CD4-positive, CD25-positive, alpha-beta regulatory T cell (primary cell): Measurements from ENCODE around the gene SAMD5. TPM values are rescaled to one million over a fixed set of nuclear protein-coding genes. Genes with fewer than 3 reads are reported as not detected.

Source experiments
- ATAC-seq, 2 donors: fragments of 150-1000 bp; cut with Tn5 transposase; one replicate each; pipeline ENCODE4 v1.10.0; 2021; ENCODE audit warnings: low read depth in 2 of 2, moderate number of reproducible peaks in 2 of 2, moderate library complexity in 1 of 2
- DNase-seq, 3 donors: peaks; one replicate each; pipeline versions ENCODE4 v3.0.0 to v3.0.0-alpha.2; 2012 to 2022; ENCODE audit warnings: mixed read lengths in 1 of 3
- H3K27ac ChIP-seq: one replicate; pipeline ENCODE4 v1.7.0; 2013; ENCODE audit warnings: mild to moderate bottlenecking, low read length; ENCODE audit not compliant: insufficient read depth, poor library complexity, severe bottlenecking
- H3K27me3 ChIP-seq: one replicate; pipeline ENCODE4 v1.7.0; 2013; ENCODE audit warnings: low read length; ENCODE audit not compliant: control insufficient read depth, insufficient read depth
- H3K36me3 ChIP-seq: one replicate; pipeline ENCODE4 v1.7.0; 2013; ENCODE audit warnings: mild to moderate bottlenecking, low read length, moderate library complexity; ENCODE audit not compliant: control insufficient read depth, insufficient read depth
- H3K4me1 ChIP-seq: 2 replicates; pipeline ENCODE4 v1.7.0; 2013; ENCODE audit warnings: mild to moderate bottlenecking, low read length; ENCODE audit not compliant: insufficient read depth, control insufficient read depth, poor library complexity, severe bottlenecking
- H3K4me3 ChIP-seq: one replicate; pipeline ENCODE4 v1.7.0; 2013; ENCODE audit warnings: low read depth, mild to moderate bottlenecking, low read length, moderate library complexity
- H3K9me3 ChIP-seq, 2 experiments: 1 replicate in 1 of 2; 2 replicates in 1 of 2; pipeline ENCODE4 v1.7.0; 2013; ENCODE audit warnings: low read length in 2 of 2, mild to moderate bottlenecking in 1 of 2, moderate library complexity in 1 of 2; ENCODE audit not compliant: control insufficient read depth in 2 of 2
- H3K27ac Mint-ChIP-seq, 3 donors: one replicate each; pipeline ENCODE4 v1.8.0; 2020 to 2022; ENCODE audit warnings: mild to moderate bottlenecking in 3 of 3, mixed read lengths in 3 of 3, moderate library complexity in 2 of 3
- H3K27me3 Mint-ChIP-seq: one replicate; pipeline ENCODE4 v1.8.0; 2022; ENCODE audit warnings: mild to moderate bottlenecking, mixed read lengths
- H3K36me3 Mint-ChIP-seq: one replicate; pipeline ENCODE4 v1.8.0; 2020; ENCODE audit warnings: mixed read lengths
- H3K4me1 Mint-ChIP-seq, 4 donors: one replicate each; pipeline ENCODE4 v1.8.0; 2020 to 2022; ENCODE audit warnings: mixed read lengths in 4 of 4, mild to moderate bottlenecking in 1 of 4
- H3K4me3 Mint-ChIP-seq, 4 donors: one replicate each; pipeline ENCODE4 v1.8.0; 2020 to 2022; ENCODE audit warnings: mild to moderate bottlenecking in 4 of 4, mixed read lengths in 4 of 4, moderate library complexity in 3 of 4
- H3K9me3 Mint-ChIP-seq, 7 donors: one replicate each; pipeline ENCODE4 v1.8.0; 2020 to 2022; ENCODE audit warnings: mixed read lengths in 7 of 7, mild to moderate bottlenecking in 3 of 7, moderate library complexity in 2 of 7
- polyA plus RNA-seq, 4 donors: library from polyadenylated mRNA; unstranded; fragments of 300-500 nt; fragmentation: Illumina TruSeq; gene quantifications; one replicate each; pipeline ENCODE4 v1.2.3, GENCODE V29; 2021
- total RNA-seq: library from RNA; stranded (reverse); gene quantifications from one replicate; pipeline ENCODE4 v1.2.3, GENCODE V29; 2022

SAMD5 gene
- total and polyA plus RNA-seq, 5 donors from 2014 or later, result not detected

GRCh38 chr6:147615659-147616456 lies 107.4 kb downstream of the SAMD5 start:
- Mint-ChIP-seq H3K4me1 (no peaks in the 10 kb centered on the region), H3K36me3 (no peaks in the 10 kb centered on the region), H3K4me3 (no peak overlapping the region), H3K27ac (no peak overlapping the region), H3K27me3 (no peaks in the 10 kb centered on the region), H3K9me3 (peaks cover 0 to 3% (median 0%) of the 10 kb centered on the region in 7 donors)
- Histone ChIP-seq H3K27me3 (no peaks in the 10 kb centered on the region), H3K9me3 (no peaks in the 10 kb centered on the region), H3K4me3 (no peak overlapping the region), H3K4me1 (no peaks in the 10 kb centered on the region), H3K27ac (no peak overlapping the region), H3K36me3 (no peaks in the 10 kb centered on the region)
- no peak for DNase-seq
- no peak for ATAC-seq

DNA sequence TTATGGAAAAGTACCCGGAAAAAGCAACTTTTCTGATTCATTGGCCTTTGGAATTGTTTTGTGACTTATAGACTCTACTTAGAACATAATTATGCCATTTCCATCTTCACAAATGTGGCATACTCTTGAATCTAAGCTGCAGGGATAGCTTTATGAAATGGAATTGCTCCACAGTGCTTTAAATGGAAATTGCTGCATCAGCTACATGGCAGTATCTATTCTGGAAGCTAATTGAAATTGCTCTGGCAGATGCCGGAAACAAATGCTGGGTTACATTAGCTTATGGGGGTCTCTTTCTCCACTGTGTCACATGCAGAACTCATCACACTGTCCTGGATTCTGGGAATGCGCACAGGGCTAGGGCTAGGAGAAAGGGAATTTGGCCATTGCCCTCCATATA lies 108.9 kb downstream of the SAMD5 start:
- peaks cover 0 to 3% (median 0%) of the 10 kb centered on the region in 7 donors for H3K9me3 Mint-ChIP-seq
- no peaks in the 10 kb centered on the region for H3K36me3 ChIP-seq
- DNase-seq (no peak), ATAC-seq (no peak)
- H3K4me3 Mint-ChIP-seq, result no peak overlapping the region
- H3K4me3 ChIP-seq, result no peak overlapping the region
- H3K27ac Mint-ChIP-seq, result no peak overlapping the region
- H3K4me1 Mint-ChIP-seq, result no peaks in the 10 kb centered on the region
- no peaks in the 10 kb centered on the region for H3K36me3 Mint-ChIP-seq
- H3K9me3 ChIP-seq, result no peaks in the 10 kb centered on the region
- H3K27me3 ChIP-seq, result no peaks in the 10 kb centered on the region
- H3K27ac ChIP-seq, result no peak overlapping the region
- no peaks in the 10 kb centered on the region for H3K4me1 ChIP-seq
- H3K27me3 Mint-ChIP-seq, result no peaks in the 10 kb centered on the region

GRCh38 chr6:147618457-147618856 lies 110.0 kb downstream of the SAMD5 start:
- no peaks in the 10 kb centered on the region for H3K27me3 ChIP-seq
- no peak for ATAC-seq
- H3K9me3 ChIP-seq, result no peaks in the 10 kb centered on the region
- Mint-ChIP-seq H3K9me3 (peaks cover 0 to 3% (median 0%) of the 10 kb centered on the region in 7 donors), H3K27me3 (no peaks in the 10 kb centered on the region), H3K36me3 (no peaks in the 10 kb centered on the region), H3K4me1 (no peaks in the 10 kb centered on the region), H3K4me3 (no peak overlapping the region), H3K27ac (no peak overlapping the region)
- no peaks in the 10 kb centered on the region for H3K36me3 ChIP-seq
- DNase-seq, result no peak
- H3K4me1 ChIP-seq, result no peaks in the 10 kb centered on the region
- H3K27ac ChIP-seq, result no peak overlapping the region
- H3K4me3 ChIP-seq, result no peak overlapping the region

- ATAC-seq (no peak), DNase-seq (no peak)
- H3K36me3 Mint-ChIP-seq, result no peaks in the 10 kb centered on the region
- H3K27me3 ChIP-seq, result no peaks in the 10 kb centered on the region
- H3K4me1 ChIP-seq, result no peaks in the 10 kb centered on the region
- no peak overlapping the region for H3K4me3 Mint-ChIP-seq
- no peak overlapping the region for H3K4me3 ChIP-seq
- H3K9me3 Mint-ChIP-seq, result peaks cover 0 to 3% (median 0%) of the 10 kb centered on the region in 7 donors
- H3K4me1 Mint-ChIP-seq, result no peaks in the 10 kb centered on the region
- no peak overlapping the region for H3K27ac Mint-ChIP-seq
- no peaks in the 10 kb centered on the region for H3K9me3 ChIP-seq
- no peaks in the 10 kb centered on the region for H3K27me3 Mint-ChIP-seq
- H3K36me3 ChIP-seq, result no peaks in the 10 kb centered on the region
- H3K27ac ChIP-seq, result no peak overlapping the region
Measured at GRCh38 chr6:147618927-147619326, 110.4 kb downstream of the SAMD5 start.
